PFSK-1 (cell line): ENCODE measurements around the gene CARS2.

Experiments used
- FOXP2 ChIP-seq: optimal IDR thresholded peaks from 2 replicates; pipeline ENCODE3; 2011; ENCODE audit warnings: borderline replicate concordance, control low read depth, inconsistent platforms; ENCODE audit not compliant: insufficient read depth; ENCODE audit errors: extremely low read length, extremely low read depth
- POLR2AphosphoS5 ChIP-seq: IDR thresholded peaks from 2 replicates; pipeline ENCODE4 v1.6.1; 2012; ENCODE audit warnings: low read depth, mild to moderate bottlenecking, control low read depth, low read length, moderate library complexity
- REST ChIP-seq, 2 experiments: IDR thresholded peaks; 2 replicates each; pipeline versions ENCODE4 v1.6.1 to v1.8.0; 2011 to 2012; ENCODE audit warnings: low read depth in 2 of 2, low read length in 2 of 2, control low read depth in 1 of 2, inconsistent platforms in 1 of 2, mild to moderate bottlenecking in 1 of 2, moderate library complexity in 1 of 2; ENCODE audit not compliant: insufficient read depth in 1 of 2
- SIN3A ChIP-seq: IDR thresholded peaks from 2 replicates; pipeline ENCODE4 v1.6.1; 2012; ENCODE audit warnings: mild to moderate bottlenecking, low read length, moderate library complexity, borderline replicate concordance; ENCODE audit not compliant: insufficient read depth
- TAF1 ChIP-seq: IDR thresholded peaks from 2 replicates; pipeline ENCODE4 v1.6.1; 2012; ENCODE audit warnings: low read length, control low read depth, borderline replicate concordance; ENCODE audit not compliant: insufficient read depth

Gene CARS2

GRCh38 chr13:110666255-110666533 is 39.7 kb downstream of the CARS2 start:
- TF ChIP-seq POLR2AphosphoS5, result no peak
- no peak for TF ChIP-seq FOXP2
- TF ChIP-seq REST (IDR thresholded peaks at IDR 0.05; ENCODE audit: insufficient read depth in 1 of 2, low read depth in 2 of 2, low read length in 2 of 2), result no peak
- no peak for TF ChIP-seq TAF1
- TF ChIP-seq SIN3A, result no peak

GRCh38 chr13:110665491-110666254 is 40.2 kb downstream of the CARS2 start:
- TF ChIP-seq TAF1 (no peak), FOXP2 (no peak), REST (IDR thresholded peaks at IDR 0.05; ENCODE audit: insufficient read depth in 1 of 2, low read depth in 2 of 2, low read length in 2 of 2) (no peak), SIN3A (no peak), POLR2AphosphoS5 (no peak)

GRCh38 chr13:110664673-110665072 is 41.2 kb downstream of the CARS2 start:
- TF ChIP-seq SIN3A, result no peak
- TF ChIP-seq TAF1, result no peak
- no peak for TF ChIP-seq REST (IDR thresholded peaks at IDR 0.05; ENCODE audit: insufficient read depth in 1 of 2, low read depth in 2 of 2, low read length in 2 of 2)
- no peak for TF ChIP-seq FOXP2
- TF ChIP-seq POLR2AphosphoS5, result no peak

- TF ChIP-seq SIN3A (no peak), POLR2AphosphoS5 (no peak), FOXP2 (no peak), REST (IDR thresholded peaks at IDR 0.05; ENCODE audit: insufficient read depth in 1 of 2, low read depth in 2 of 2, low read length in 2 of 2) (no peak), TAF1 (no peak)
Observed at GRCh38 chr13:110664041-110664440, 41.9 kb downstream of the CARS2 start.

GRCh38 chr13:110663491-110663890 is 42.4 kb downstream of the CARS2 start:
- no peak for TF ChIP-seq TAF1
- TF ChIP-seq FOXP2, result no peak
- no peak for TF ChIP-seq SIN3A
- TF ChIP-seq POLR2AphosphoS5, result no peak
- TF ChIP-seq REST (IDR thresholded peaks at IDR 0.05; ENCODE audit: insufficient read depth in 1 of 2, low read depth in 2 of 2, low read length in 2 of 2), result no peak
